AG10803 (cell line): ENCODE measurements around the gene LONRF3.

Source experiments
- DNase-seq: peaks from one replicate; pipeline ENCODE4 v3.0.0; 2010; ENCODE audit warnings: low read depth
- H3K4me3 ChIP-seq: 2 replicates; pipeline ENCODE4 v1.5.1; 2011; ENCODE audit warnings: mild to moderate bottlenecking, low read length, control low read depth
- TF ChIP-seq, protein P1 (sequence below): conservative IDR thresholded peaks from 2 replicates; pipeline ENCODE4 v1.5.1; 2011; ENCODE audit warnings: mild to moderate bottlenecking, low read length, control low read depth, inconsistent platforms

LONRF3 gene

DNA sequence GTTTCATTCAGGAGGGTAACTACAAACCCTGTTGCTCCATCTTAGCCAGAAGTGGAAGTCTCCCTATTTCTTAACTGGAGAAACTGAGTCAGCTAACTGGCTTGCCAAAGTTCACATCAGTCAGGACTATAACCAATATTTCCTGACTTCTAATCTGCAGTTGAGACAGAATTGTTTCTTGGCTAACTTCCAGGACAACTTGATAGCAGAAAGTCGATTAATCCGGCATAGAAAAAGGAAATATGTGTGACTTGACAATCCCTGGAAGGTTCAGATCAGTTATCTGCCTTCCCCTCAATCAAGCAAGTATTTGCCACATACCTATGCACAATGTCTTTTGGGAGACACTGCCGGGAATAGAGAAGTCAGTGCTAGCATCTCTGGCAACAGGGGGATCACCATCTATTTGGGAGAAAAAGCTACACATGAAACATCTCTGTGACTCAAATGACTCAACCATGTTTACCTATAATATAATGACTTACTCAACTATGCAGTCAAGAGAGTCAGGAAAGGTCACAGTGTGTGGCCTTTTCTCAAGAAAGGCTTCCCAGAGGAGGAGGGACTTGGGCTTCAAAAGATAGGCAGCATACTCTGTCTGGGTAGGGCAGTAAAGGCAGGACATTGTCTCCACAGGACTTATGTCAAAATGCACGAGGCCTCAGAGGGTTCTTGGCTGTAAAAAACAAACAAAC, 12.4 kb upstream of the LONRF3 start:
- no peak for DNase-seq
- TF ChIP-seq, protein P1, sequence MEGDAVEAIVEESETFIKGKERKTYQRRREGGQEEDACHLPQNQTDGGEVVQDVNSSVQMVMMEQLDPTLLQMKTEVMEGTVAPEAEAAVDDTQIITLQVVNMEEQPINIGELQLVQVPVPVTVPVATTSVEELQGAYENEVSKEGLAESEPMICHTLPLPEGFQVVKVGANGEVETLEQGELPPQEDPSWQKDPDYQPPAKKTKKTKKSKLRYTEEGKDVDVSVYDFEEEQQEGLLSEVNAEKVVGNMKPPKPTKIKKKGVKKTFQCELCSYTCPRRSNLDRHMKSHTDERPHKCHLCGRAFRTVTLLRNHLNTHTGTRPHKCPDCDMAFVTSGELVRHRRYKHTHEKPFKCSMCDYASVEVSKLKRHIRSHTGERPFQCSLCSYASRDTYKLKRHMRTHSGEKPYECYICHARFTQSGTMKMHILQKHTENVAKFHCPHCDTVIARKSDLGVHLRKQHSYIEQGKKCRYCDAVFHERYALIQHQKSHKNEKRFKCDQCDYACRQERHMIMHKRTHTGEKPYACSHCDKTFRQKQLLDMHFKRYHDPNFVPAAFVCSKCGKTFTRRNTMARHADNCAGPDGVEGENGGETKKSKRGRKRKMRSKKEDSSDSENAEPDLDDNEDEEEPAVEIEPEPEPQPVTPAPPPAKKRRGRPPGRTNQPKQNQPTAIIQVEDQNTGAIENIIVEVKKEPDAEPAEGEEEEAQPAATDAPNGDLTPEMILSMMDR = no peak
- H3K4me3 ChIP-seq = no peak overlapping the region

DNA sequence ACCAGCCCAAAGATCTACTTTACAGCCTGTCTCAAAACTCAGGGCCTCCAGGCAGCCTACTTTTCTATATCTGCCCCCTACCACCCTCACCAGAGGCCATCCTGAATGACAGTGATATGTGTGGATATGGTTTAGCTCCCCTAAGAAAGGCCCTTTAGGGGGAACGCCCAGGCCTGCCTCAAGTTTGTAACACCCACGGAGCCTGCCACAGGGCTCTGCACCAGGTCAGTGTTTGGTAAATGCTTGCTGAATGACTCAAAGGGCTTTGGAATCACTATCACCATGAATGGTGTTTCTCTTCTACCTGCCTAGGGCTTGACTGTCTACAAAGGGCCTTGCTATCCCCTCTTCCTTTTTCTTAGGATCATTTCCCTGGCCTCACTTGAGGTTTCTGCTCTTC, 11.3 kb upstream of the LONRF3 start:
- no peak for DNase-seq
- no peak overlapping the region for H3K4me3 ChIP-seq
- TF ChIP-seq, protein P1 = no peak

DNA sequence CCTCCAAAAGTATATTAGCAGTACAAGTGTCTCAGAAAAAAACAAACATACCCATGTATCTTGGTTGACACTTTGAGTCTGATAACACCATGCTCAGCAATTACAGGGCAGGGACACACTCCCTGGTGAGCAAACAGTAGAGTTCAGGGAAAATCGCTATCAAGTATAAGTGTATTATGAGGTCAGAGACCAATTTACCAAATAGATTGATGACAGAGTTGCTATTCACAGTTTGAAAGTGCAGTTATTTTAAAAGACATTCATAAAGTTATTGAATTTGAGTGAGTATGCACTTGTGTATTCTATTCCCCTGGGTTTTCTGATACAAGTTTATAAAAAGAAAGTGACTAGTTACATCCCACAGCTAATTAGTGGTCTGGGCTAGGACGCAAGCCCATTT, 10.2 kb upstream of the LONRF3 start:
- DNase-seq = no peak
- TF ChIP-seq, protein P1 = no peak
- no peak overlapping the region for H3K4me3 ChIP-seq

DNA sequence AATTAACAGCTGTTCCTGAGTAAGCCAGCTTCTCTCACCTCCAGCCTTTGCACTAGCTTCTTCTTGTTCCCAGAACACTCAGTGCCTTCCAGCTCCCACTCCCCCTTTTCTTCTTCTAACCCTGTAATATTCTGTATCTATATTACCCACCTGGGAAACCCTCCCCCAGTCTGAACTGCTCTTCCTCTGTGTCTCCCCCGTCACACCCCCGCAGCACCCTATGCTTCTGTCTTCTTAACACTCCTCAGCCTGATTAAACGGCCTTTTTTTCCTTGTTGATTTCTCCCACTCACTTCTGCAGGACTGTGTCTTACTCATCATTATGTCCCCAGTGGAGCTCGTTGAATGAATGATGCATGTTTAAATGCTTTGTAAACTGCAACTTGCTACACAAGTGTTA, 9.0 kb upstream of the LONRF3 start:
- no peak for DNase-seq
- H3K4me3 ChIP-seq = no peak overlapping the region
- TF ChIP-seq, protein P1 = no peak

DNA sequence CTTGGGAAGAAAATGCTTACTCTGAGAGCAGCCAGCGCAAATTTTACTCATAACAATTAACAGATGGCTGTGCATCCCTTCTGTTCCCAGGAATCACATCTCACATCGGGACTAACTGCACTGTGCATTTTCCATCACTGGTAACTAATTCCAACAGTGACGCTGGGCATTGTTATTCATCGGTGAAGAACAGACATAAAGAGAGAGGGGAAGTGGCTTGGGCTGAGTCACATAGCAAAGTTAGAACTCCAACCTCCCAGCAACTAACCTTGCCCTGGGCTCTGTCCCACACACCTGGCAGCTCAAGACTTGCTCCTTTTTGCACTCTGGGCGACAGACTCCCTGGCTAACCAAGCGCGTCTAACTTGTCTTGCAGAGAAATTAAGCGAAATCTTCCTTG, 6.4 kb upstream of the LONRF3 start:
- no peak for DNase-seq
- TF ChIP-seq, protein P1 = no peak

DNA sequence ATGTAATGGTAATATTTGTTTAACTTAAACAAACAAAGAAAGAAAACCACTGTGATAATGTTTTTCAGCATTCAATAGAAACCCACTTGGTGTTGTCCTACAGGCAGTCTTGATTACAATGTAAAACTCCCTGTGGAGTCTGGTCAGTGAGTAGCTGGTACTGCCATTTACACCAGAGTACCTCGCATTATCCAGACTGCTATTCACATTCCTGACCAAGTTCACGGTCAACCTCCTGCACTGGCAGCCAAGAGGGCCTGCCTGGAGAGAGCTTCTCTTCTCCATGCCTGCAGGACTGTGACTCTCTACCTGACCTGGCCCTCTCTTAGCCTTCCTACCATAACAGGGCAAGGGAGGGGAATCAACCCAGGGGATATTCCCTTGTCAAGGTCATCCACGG, 2.9 kb upstream of the LONRF3 start:
- no peak for DNase-seq
- TF ChIP-seq, protein P1 = no peak
- no peak overlapping the region for H3K4me3 ChIP-seq

More for the DNA sequence above, 6.4 kb upstream of the LONRF3 start:
- H3K4me3 ChIP-seq = no peak overlapping the region

DNA sequence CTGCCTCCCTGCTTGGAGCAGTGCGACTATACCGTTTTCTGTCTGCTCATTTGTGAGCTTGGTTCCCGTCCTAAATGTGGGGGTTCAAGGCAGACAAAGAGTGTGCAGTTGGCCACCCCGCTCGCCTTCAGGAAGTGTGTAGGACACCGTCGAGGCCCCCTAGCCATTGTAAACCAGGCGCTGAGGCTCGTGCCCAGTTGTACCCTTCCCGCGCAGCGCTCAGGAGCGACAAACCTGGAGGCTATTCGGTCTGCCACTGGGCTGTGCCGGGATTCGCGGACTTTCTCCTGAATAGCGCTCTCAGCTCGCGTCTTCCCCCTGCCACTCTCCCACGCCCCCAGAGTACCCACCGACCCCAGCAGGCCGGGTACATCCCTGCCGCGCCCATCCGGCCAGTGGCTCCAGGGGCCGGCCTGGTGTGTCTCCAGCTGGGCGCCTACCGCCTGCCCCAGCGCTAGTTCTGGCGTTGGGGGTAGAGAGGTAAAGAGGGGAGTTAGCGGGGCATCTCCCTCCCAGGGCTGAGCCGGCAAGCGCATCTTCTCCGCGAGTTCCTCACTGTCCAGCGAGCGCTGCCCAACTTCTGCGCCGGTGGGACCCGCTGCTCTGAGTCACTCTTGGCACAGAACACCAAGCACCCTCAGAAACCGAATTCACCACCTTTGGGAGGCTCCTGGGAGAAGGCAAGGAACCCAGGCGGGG, 880 bp upstream of the LONRF3 start:
- TF ChIP-seq, protein P1 = no peak
- H3K4me3 ChIP-seq = no peak overlapping the region
- no peak for DNase-seq
